Upper lobe of left lung (tissue), 6 donors: ENCODE measurements around the gene DNASE2B. TPM values are rescaled to one million over a fixed set of nuclear protein-coding genes. Genes with fewer than 3 reads are reported as not detected.

Experiments used
- ATAC-seq, 2 donors: fragments of 200-7000 bp; cut with Tn5 transposase; one replicate each; pipeline ENCODE4 v1.9.1; 2022; ENCODE audit warnings: mild to moderate bottlenecking in 2 of 2, moderate library complexity in 2 of 2; ENCODE audit not compliant: low FRiP score in 2 of 2
- DNase-seq, 2 donors: peaks; one replicate each; pipeline ENCODE4 v3.0.0-alpha.2; 2019 to 2020
- H3K27ac ChIP-seq, 4 donors: fragments of 200-600 bp; sonication (generic); one replicate each; pipeline ENCODE4 v1.5.1; 2016 to 2019
- H3K27me3 ChIP-seq, 4 donors: fragments of 200-600 bp; sonication (generic); one replicate each; pipeline ENCODE4 v1.5.1; 2017 to 2019
- H3K36me3 ChIP-seq, 4 donors: fragments of 200-600 bp; sonication (generic); one replicate each; pipeline ENCODE4 v1.5.1; 2016 to 2019
- H3K4me1 ChIP-seq, 4 donors: fragments of 200-600 bp; sonication (generic); one replicate each; pipeline ENCODE4 v1.5.1; 2018 to 2019
- H3K4me3 ChIP-seq, 4 donors: fragments of 200-600 bp; sonication (generic); one replicate each; pipeline ENCODE4 v1.5.1; 2017 to 2019; ENCODE audit warnings: mild to moderate bottlenecking in 2 of 4, moderate library complexity in 1 of 4
- H3K9me3 ChIP-seq, 4 donors: fragments of 200-600 bp; sonication (generic); one replicate each; pipeline ENCODE4 v1.5.1; 2018 to 2019
- EP300 ChIP-seq, 4 donors: sonication (generic); formaldehyde crosslinking; IDR thresholded peaks; one replicate each; pipeline ENCODE4 v1.5.1; 2017; ENCODE audit warnings: antibody characterized with exemption in 4 of 4, control low read depth in 2 of 4
- POLR2A ChIP-seq, 4 donors: fragments of 450-650 bp; IDR thresholded peaks; one replicate each; pipeline ENCODE4 v1.5.1; 2016 to 2017; ENCODE audit warnings: antibody characterized with exemption in 4 of 4, mild to moderate bottlenecking in 2 of 4
- POLR2AphosphoS5 ChIP-seq, 2 donors: sonication (generic); formaldehyde crosslinking; IDR thresholded peaks; one replicate each; pipeline ENCODE4 v1.5.1; 2017; ENCODE audit warnings: antibody characterized with exemption in 2 of 2
- WGBS, 2 donors: methylation state at CpG; one replicate each; pipeline ENCODE4 v1.1.5; 2017 to 2018; 5-methylcytosine and 5-hydroxymethylcytosine counted together
- total RNA-seq, 6 donors: library from RNA; depleted of rRNA in 4 of 6; stranded (reverse); fragments of >200 nt in 4 of 6; gene quantifications; one replicate each; pipeline versions ENCODE4 v1.1.0 to v1.2.1, GENCODE V29; 2016 to 2021
- TF ChIP-seq, protein P1 (sequence below), 6 experiments: fragments of 450-650 bp in 4 of 6; fragments of 200-600 bp in 2 of 6; sonication (generic) in 2 of 6; IDR thresholded peaks; one replicate each; pipeline ENCODE4 v1.5.1; 2016 to 2019; ENCODE audit warnings: antibody characterized with exemption in 6 of 6
- donor health status: DM: no; HTN: no; CAD: no; lungs with moderate emphysema.
- donor health status: DM: no; HTN: yes; CAD: no; lungs with severe emphysema.

DNASE2B gene
- total RNA-seq, 6 donors from 2014 or later, result 1.5 to 14.7 (median 5.5) TPM; not detected in 1

GRCh38 chr1:84370266-84370665, 28.0 kb upstream of the DNASE2B start:
- WGBS, 2 donors, result 70 to 84% methylated on average over 1 of the region's 1 CpG
- H3K36me3 ChIP-seq, result no peaks in the 10 kb centered on the region
- no peak for TF ChIP-seq POLR2A (IDR thresholded peaks at IDR 0.05)
- TF ChIP-seq, protein P1, sequence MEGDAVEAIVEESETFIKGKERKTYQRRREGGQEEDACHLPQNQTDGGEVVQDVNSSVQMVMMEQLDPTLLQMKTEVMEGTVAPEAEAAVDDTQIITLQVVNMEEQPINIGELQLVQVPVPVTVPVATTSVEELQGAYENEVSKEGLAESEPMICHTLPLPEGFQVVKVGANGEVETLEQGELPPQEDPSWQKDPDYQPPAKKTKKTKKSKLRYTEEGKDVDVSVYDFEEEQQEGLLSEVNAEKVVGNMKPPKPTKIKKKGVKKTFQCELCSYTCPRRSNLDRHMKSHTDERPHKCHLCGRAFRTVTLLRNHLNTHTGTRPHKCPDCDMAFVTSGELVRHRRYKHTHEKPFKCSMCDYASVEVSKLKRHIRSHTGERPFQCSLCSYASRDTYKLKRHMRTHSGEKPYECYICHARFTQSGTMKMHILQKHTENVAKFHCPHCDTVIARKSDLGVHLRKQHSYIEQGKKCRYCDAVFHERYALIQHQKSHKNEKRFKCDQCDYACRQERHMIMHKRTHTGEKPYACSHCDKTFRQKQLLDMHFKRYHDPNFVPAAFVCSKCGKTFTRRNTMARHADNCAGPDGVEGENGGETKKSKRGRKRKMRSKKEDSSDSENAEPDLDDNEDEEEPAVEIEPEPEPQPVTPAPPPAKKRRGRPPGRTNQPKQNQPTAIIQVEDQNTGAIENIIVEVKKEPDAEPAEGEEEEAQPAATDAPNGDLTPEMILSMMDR (IDR thresholded peaks at IDR 0.05), result no peak
- TF ChIP-seq POLR2AphosphoS5 (IDR thresholded peaks at IDR 0.05), result no peak
- no peak for TF ChIP-seq EP300 (IDR thresholded peaks at IDR 0.05)
- DNase-seq, result no peak
- H3K4me3 ChIP-seq, result no peak overlapping the region
- peaks cover 4 to 14% (median 7%) of the 10 kb centered on the region in 4 donors for H3K4me1 ChIP-seq
- H3K9me3 ChIP-seq, result no peaks in the 10 kb centered on the region
- no peak overlapping the region for H3K27ac ChIP-seq
- no peak for ATAC-seq
- no peaks in the 10 kb centered on the region for H3K27me3 ChIP-seq

DNA sequence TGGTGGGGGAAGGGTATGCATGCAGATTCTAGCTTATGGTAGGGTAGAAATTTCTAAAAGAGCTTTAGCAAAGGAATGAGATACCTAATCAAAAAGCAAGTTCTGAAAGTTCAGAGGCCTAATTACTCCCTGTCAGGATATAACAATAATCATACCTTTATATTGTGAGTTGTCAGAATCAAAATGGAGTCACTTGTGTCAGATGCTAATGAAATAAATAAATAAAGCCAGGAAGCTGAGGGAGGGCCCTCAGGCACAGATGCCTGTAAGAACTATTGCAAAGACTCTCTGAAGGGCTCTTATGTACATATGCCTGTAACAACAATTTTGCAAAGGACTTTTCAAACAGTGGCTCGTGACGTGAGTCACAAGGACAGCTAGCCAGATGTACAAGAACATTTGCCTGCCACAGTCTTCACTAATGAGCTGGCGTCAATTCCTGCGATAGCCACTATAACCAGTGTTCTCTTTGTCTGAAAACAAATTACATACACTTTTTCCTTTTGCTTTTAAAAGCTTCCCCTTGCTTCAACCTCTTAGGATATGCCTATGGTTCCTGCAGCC, 27.4 kb upstream of the DNASE2B start:
- Histone ChIP-seq H3K4me3 (no peak overlapping the region), H3K36me3 (no peaks in the 10 kb centered on the region), H3K4me1 (peaks cover 3 to 12% (median 6%) of the 10 kb centered on the region in 4 donors), H3K9me3 (no peaks in the 10 kb centered on the region), H3K27ac (no peak overlapping the region), H3K27me3 (no peaks in the 10 kb centered on the region)
- peak in 1 of 2 donors; percentile 85 for DNase-seq
- WGBS, 2 donors, result 64 to 77% methylated on average over 4 of the region's 4 CpGs
- TF ChIP-seq POLR2AphosphoS5 (IDR thresholded peaks at IDR 0.05), result no peak
- TF ChIP-seq, protein P1 (IDR thresholded peaks at IDR 0.05), result no peak
- TF ChIP-seq EP300 (IDR thresholded peaks at IDR 0.05), result peak in 1 of 4 donors; percentile 77
- no peak for ATAC-seq

DNA sequence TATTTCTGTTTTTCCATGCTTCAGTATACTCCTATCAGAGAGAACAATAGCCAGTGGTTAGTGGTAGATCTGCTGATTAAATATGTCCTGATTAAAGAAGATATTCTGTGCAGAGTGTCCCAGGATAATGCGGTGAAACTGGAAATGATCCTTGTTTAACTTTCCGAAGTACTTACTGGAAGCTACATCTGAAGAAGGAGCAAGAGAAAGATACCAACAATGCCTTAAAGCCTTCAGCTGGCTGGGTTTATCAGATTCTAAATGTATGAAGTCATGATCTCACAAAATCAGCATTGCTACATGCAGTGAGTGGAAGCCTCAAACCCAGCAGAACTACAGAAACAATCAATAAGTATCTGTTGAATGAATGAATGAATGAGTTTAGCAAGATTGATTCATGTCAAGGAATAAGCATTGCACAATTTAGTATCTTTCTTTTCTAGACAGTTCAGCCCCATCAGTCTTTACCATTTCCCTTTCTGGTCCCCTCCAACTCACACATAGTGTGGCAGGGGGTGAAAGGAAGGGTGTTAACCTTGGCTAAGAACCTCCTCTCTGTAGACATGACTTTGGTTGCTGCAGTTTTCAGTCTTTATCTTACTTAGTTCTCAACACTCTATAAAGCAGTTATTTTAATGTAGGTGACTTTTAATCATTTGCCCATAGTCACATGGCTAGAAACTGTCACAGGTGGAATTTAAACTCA, 24.7 kb upstream of the DNASE2B start:
- Histone ChIP-seq H3K27ac (no peak overlapping the region), H3K9me3 (no peaks in the 10 kb centered on the region), H3K36me3 (no peaks in the 10 kb centered on the region), H3K4me1 (peaks cover 0 to 6% (median 0%) of the 10 kb centered on the region in 4 donors), H3K4me3 (no peak overlapping the region), H3K27me3 (no peaks in the 10 kb centered on the region)
- DNase-seq, result no peak
- TF ChIP-seq POLR2AphosphoS5 (IDR thresholded peaks at IDR 0.05), result no peak
- TF ChIP-seq, protein P1 (IDR thresholded peaks at IDR 0.05), result no peak
- no peak for TF ChIP-seq POLR2A (IDR thresholded peaks at IDR 0.05)
- TF ChIP-seq EP300 (IDR thresholded peaks at IDR 0.05), result no peak
- no peak for ATAC-seq
- 48 to 50% methylated on average over 2 of the region's 2 CpGs for WGBS, 2 donors

GRCh38 chr1:84374991-84375696, 23.1 kb upstream of the DNASE2B start:
- Histone ChIP-seq H3K27ac (no peak overlapping the region), H3K9me3 (no peaks in the 10 kb centered on the region), H3K4me1 (peaks cover 0 to 6% (median 0%) of the 10 kb centered on the region in 4 donors), H3K27me3 (no peaks in the 10 kb centered on the region), H3K4me3 (no peak overlapping the region), H3K36me3 (no peaks in the 10 kb centered on the region)
- peak in 1 of 2 donors; percentile 54 for ATAC-seq
- TF ChIP-seq POLR2A (IDR thresholded peaks at IDR 0.05) (no peak), EP300 (IDR thresholded peaks at IDR 0.05) (no peak), POLR2AphosphoS5 (IDR thresholded peaks at IDR 0.05) (no peak)
- TF ChIP-seq, protein P1 (IDR thresholded peaks at IDR 0.05), result no peak
- 74 to 78% methylated on average over 5 of the region's 5 CpGs for WGBS, 2 donors
- no peak for DNase-seq
